C4-2B (cell line): ENCODE measurements around the gene KLRF1.

Experiments
- H3K27ac ChIP-seq: fragments of 450-650 bp; 2 replicates; pipeline ENCODE4 v1.5.1; 2017
- CTCF ChIP-seq: fragments of 450-650 bp; conservative IDR thresholded peaks from 2 replicates; pipeline ENCODE4 v1.5.1; 2017; ENCODE audit warnings: mild to moderate bottlenecking
- ZFX ChIP-seq: fragments of 450-650 bp; IDR thresholded peaks from 2 replicates; pipeline ENCODE4 v1.6.1; 2017

The KLRF1 gene

GRCh38 chr12:9796971-9797370 lies 30.3 kb upstream of the KLRF1 start:
- no peak overlapping the region for H3K27ac ChIP-seq
- TF ChIP-seq ZFX (no peak), CTCF (no peak)

- no peak overlapping the region for H3K27ac ChIP-seq
- peak; percentile 81 for TF ChIP-seq CTCF
- no peak for TF ChIP-seq ZFX
These were observed 29.3 kb upstream of the KLRF1 start for GRCh38 chr12:9797722-9798619.

- no peak overlapping the region for H3K27ac ChIP-seq
- no peak for TF ChIP-seq ZFX
- TF ChIP-seq CTCF: no peak
These were observed 27.3 kb upstream of the KLRF1 start for GRCh38 chr12:9799961-9800360.

GRCh38 chr12:9805883-9806282 lies 21.4 kb upstream of the KLRF1 start:
- TF ChIP-seq CTCF (no peak), ZFX (no peak)
- H3K27ac ChIP-seq: no peak overlapping the region

GRCh38 chr12:9806714-9807113 lies 20.6 kb upstream of the KLRF1 start:
- H3K27ac ChIP-seq: no peak overlapping the region
- no peak for TF ChIP-seq ZFX
- no peak for TF ChIP-seq CTCF

GRCh38 chr12:9808504-9808903 lies 18.8 kb upstream of the KLRF1 start:
- H3K27ac ChIP-seq: no peak overlapping the region
- TF ChIP-seq CTCF (no peak), ZFX (no peak)

- no peak for TF ChIP-seq ZFX
- TF ChIP-seq CTCF: no peak
- H3K27ac ChIP-seq: no peak overlapping the region
These were observed 17.9 kb upstream of the KLRF1 start for GRCh38 chr12:9809338-9809737.
